Mesenchymal stem cell (in vitro differentiated cells and primary cell): Measurements from ENCODE around the gene ISG20L2.
A peak's percentile ranks its signal among the peaks of the same experiment; 100 is the strongest.

Experiments used
- DNase-seq: peaks from one replicate; pipeline ENCODE4 v3.0.0-alpha.2; 2013
- H2AFZ ChIP-seq: one replicate; pipeline ENCODE4 v1.6.1; 2013; ENCODE audit warnings: low read depth, mild to moderate bottlenecking, control low read depth, inconsistent platforms, low read length, moderate library complexity
- H2AK5ac ChIP-seq: 2 replicates; pipeline ENCODE4 v1.6.1; 2013; ENCODE audit warnings: low read length, moderate library complexity, mild to moderate bottlenecking, inconsistent platforms; ENCODE audit not compliant: severe bottlenecking
- H2BK120ac ChIP-seq: one replicate; pipeline ENCODE4 v1.6.1; 2013; ENCODE audit warnings: low read depth, mild to moderate bottlenecking, inconsistent platforms, low read length, moderate library complexity
- H2BK12ac ChIP-seq, 2 experiments: one replicate each; pipeline ENCODE4 v1.6.1; 2013; ENCODE audit warnings: inconsistent platforms in 2 of 2, low read length in 2 of 2, mild to moderate bottlenecking in 2 of 2, moderate library complexity in 2 of 2, control low read depth in 1 of 2
- H2BK15ac ChIP-seq: one replicate; pipeline ENCODE4 v1.6.1; 2013; ENCODE audit warnings: mild to moderate bottlenecking, low read depth, inconsistent platforms; ENCODE audit not compliant: poor library complexity, severe bottlenecking
- H2BK5ac ChIP-seq: 2 replicates; pipeline ENCODE4 v1.6.1; 2013; ENCODE audit warnings: low read depth, mild to moderate bottlenecking, low read length, control low read depth, inconsistent platforms; ENCODE audit not compliant: poor library complexity, severe bottlenecking
- H3K14ac ChIP-seq, 2 experiments: one replicate each; pipeline ENCODE4 v1.6.1; 2013; ENCODE audit warnings: inconsistent platforms in 2 of 2, low read length in 2 of 2, control low read depth in 1 of 2, mild to moderate bottlenecking in 1 of 2, moderate library complexity in 1 of 2
- H3K18ac ChIP-seq, 2 experiments: one replicate each; pipeline ENCODE4 v1.6.1; 2013; ENCODE audit warnings: inconsistent platforms in 2 of 2, low read length in 2 of 2, control low read depth in 1 of 2, low read depth in 1 of 2, mild to moderate bottlenecking in 1 of 2
- H3K23ac ChIP-seq, 2 experiments: one replicate each; pipeline ENCODE4 v1.6.1; 2013; ENCODE audit warnings: inconsistent platforms in 2 of 2, low read length in 2 of 2, mild to moderate bottlenecking in 2 of 2, moderate library complexity in 2 of 2, control low read depth in 1 of 2
- H3K27ac ChIP-seq: 2 replicates; pipeline ENCODE4 v1.5.1; 2013; ENCODE audit warnings: mild to moderate bottlenecking, moderate library complexity, low read length, control low read depth, inconsistent platforms; ENCODE audit not compliant: poor library complexity, severe bottlenecking
- H3K27me3 ChIP-seq, 2 experiments: 2 replicates each; pipeline versions ENCODE4 v1.6.1 to v1.7.0; 2013; ENCODE audit warnings: low read length in 2 of 2, mild to moderate bottlenecking in 2 of 2, moderate library complexity in 2 of 2, control low read depth in 1 of 2, inconsistent platforms in 1 of 2; ENCODE audit not compliant: control insufficient read depth in 1 of 2, insufficient read depth in 1 of 2
- H3K36me3 ChIP-seq, 2 experiments: 2 replicates each; pipeline versions ENCODE4 v1.6.1 to v1.7.0; 2013; ENCODE audit warnings: low read length in 2 of 2, control low read depth in 1 of 2, inconsistent platforms in 1 of 2, low read depth in 1 of 2, mild to moderate bottlenecking in 1 of 2; ENCODE audit not compliant: insufficient read depth in 2 of 2, control insufficient read depth in 1 of 2
- H3K4ac ChIP-seq, 2 experiments: one replicate each; pipeline ENCODE4 v1.6.1; 2013; ENCODE audit warnings: inconsistent platforms in 2 of 2, low read length in 2 of 2, mild to moderate bottlenecking in 2 of 2, moderate library complexity in 2 of 2, control low read depth in 1 of 2, low read depth in 1 of 2
- H3K4me1 ChIP-seq: 2 replicates; pipeline ENCODE4 v1.6.1; 2013; ENCODE audit warnings: low read depth, low read length, control low read depth; ENCODE audit not compliant: control insufficient read depth, insufficient read depth
- H3K4me2 ChIP-seq: 2 replicates; pipeline ENCODE4 v1.6.1; 2013; ENCODE audit warnings: low read length, mild to moderate bottlenecking, inconsistent platforms; ENCODE audit not compliant: poor library complexity, severe bottlenecking
- H3K4me3 ChIP-seq, 2 experiments: 2 replicates each; pipeline versions ENCODE4 v1.5.1 to v1.7.0; 2013; ENCODE audit warnings: low read length in 2 of 2, mild to moderate bottlenecking in 2 of 2, control low read depth in 1 of 2, low read depth in 1 of 2; ENCODE audit not compliant: insufficient read depth in 1 of 2
- H3K79me1 ChIP-seq: replicated peaks from 2 replicates; pipeline ENCODE4 v1.6.1; 2013; ENCODE audit warnings: mild to moderate bottlenecking, control low read depth, low read length, inconsistent platforms; ENCODE audit not compliant: poor library complexity, severe bottlenecking
- H3K9ac ChIP-seq: 2 replicates; pipeline ENCODE4 v1.7.0; 2013; ENCODE audit warnings: mild to moderate bottlenecking, low read length, moderate library complexity
- H3K9me3 ChIP-seq: 2 replicates; pipeline ENCODE4 v1.7.0; 2013; ENCODE audit warnings: mild to moderate bottlenecking, low read length; ENCODE audit not compliant: control insufficient read depth
- H4K8ac ChIP-seq: one replicate; pipeline ENCODE4 v1.6.1; 2013; ENCODE audit warnings: inconsistent platforms, mild to moderate bottlenecking, low read length, moderate library complexity
- H4K91ac ChIP-seq: one replicate; pipeline ENCODE4 v1.6.1; 2013; ENCODE audit warnings: mild to moderate bottlenecking, low read length, inconsistent platforms
- WGBS: methylation state at CpG from one replicate; pipeline ENCODE4 v1.1.7; 2013; ENCODE audit warnings: mixed read lengths; 5-methylcytosine and 5-hydroxymethylcytosine counted together

The ISG20L2 gene

DNA sequence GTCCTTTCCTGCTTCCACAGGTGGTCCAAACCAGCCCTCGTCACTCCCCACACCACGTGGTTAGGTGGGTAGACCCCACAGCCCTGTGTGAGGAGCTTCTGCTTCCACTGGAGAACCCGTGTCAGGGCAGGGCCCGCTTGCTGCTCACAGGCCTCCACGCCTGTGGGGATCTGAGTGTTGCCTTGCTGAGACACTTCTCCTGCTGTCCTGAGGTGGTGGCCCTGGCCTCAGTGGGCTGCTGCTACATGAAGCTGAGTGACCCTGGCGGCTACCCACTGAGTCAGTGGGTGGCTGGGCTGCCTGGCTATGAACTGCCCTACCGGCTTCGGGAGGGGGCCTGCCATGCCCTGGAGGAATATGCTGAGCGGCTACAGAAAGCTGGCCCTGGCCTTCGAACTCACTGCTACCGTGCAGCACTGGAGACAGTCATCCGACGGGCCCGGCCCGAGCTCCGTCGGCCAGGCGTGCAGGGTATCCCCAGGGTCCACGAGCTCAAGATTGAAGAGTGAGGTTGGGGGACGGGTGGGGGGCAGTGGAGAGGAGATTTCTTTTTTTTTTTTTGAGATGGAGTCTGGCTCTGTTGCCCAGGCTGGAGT is 5.5 kb upstream of the ISG20L2 start:
- H3K79me1 ChIP-seq = peaks cover 18% of the 10 kb centered on the region
- no peak overlapping the region for H3K14ac ChIP-seq
- no peak overlapping the region for H2BK12ac ChIP-seq
- no peak overlapping the region for H4K8ac ChIP-seq
- H3K23ac ChIP-seq = no peak overlapping the region
- H2BK15ac ChIP-seq = no peak overlapping the region
- H3K4ac ChIP-seq = no peak overlapping the region
- H4K91ac ChIP-seq = no peak overlapping the region
- no peak for DNase-seq
- H3K9me3 ChIP-seq = no peaks in the 10 kb centered on the region
- H3K4me1 ChIP-seq = peaks cover under 1% of the 10 kb centered on the region
- H3K36me3 ChIP-seq = peaks cover 41 to 58% of the 10 kb centered on the region in 2 experiments
- no peak overlapping the region for H2BK5ac ChIP-seq
- no peaks in the 10 kb centered on the region for H3K27me3 ChIP-seq
- no peak overlapping the region for H3K27ac ChIP-seq
- H3K9ac ChIP-seq = no peak overlapping the region
- no peak overlapping the region for H3K4me2 ChIP-seq
- H2AFZ ChIP-seq = no peak overlapping the region
- H2AK5ac ChIP-seq = no peak overlapping the region
- H3K18ac ChIP-seq = no peak overlapping the region
- H2BK120ac ChIP-seq = no peak overlapping the region
- H3K4me3 ChIP-seq = no peak overlapping the region
- WGBS = 96% methylated on average over 20 of the region's 20 CpGs

GRCh38 chr1:156727926-156728598 is 504 bp downstream of the ISG20L2 start, which contains the start of gene METTL25B:
TSS of gene METTL25B (plus strand) at chr1:156728469. CDS start at chr1:156729105, 636 bp downstream.
- Histone ChIP-seq H2BK120ac (peak within 1 kb of the TSS; percentile 62), H3K18ac (peak within 1 kb of the TSS; percentile 79 to 95), H3K23ac (no peak within 1 kb of the TSS), H2AK5ac (peak within 1 kb of the TSS; percentile 38), H3K27me3 (no peaks in the 10 kb centered on the region), H2BK5ac (no peak within 1 kb of the TSS), H3K4me3 (peak within 1 kb of the TSS; percentile 83 to 98), H4K8ac (peak within 1 kb of the TSS; percentile 90), H3K9me3 (no peaks in the 10 kb centered on the region), H4K91ac (peak within 1 kb of the TSS; percentile 67), H3K9ac (peak within 1 kb of the TSS; percentile 100), H3K4ac (peak within 1 kb of the TSS; percentile 21 to 77), H3K4me2 (peak within 1 kb of the TSS; percentile 89), H2AFZ (peak within 1 kb of the TSS; percentile 32), H2BK12ac (no peak within 1 kb of the TSS), H3K4me1 (peaks cover 21% of the 10 kb centered on the region), H3K36me3 (peaks cover 12 to 47% of the 10 kb centered on the region in 2 experiments), H3K27ac (peak within 1 kb of the TSS; percentile 60), H3K14ac (peak within 1 kb of the TSS in 1 of 2 experiments; percentile 29), H3K79me1 (peaks cover 18% of the 10 kb centered on the region), H2BK15ac (peak within 1 kb of the TSS; percentile 73)
- peak; percentile 88 for DNase-seq
- WGBS = under 1% methylated on average over 19 of the region's 46 CpGs

GRCh38 chr1:156727492-156727891 is 1.1 kb downstream of the ISG20L2 start:
- H3K27ac ChIP-seq = no peak overlapping the region
- peaks cover 21% of the 10 kb centered on the region for H3K4me1 ChIP-seq
- no peak overlapping the region for H2AFZ ChIP-seq
- H2BK12ac ChIP-seq = no peak overlapping the region
- no peak overlapping the region for H4K91ac ChIP-seq
- no peak overlapping the region for H3K18ac ChIP-seq
- no peak overlapping the region for H2BK15ac ChIP-seq
- no peak overlapping the region for H2BK120ac ChIP-seq
- peaks cover 18 to 47% of the 10 kb centered on the region in 2 experiments for H3K36me3 ChIP-seq
- no peak for DNase-seq
- no peak overlapping the region for H2AK5ac ChIP-seq
- no peak overlapping the region for H3K14ac ChIP-seq
- peak overlapping the region in 1 of 2 experiments; percentile 98 for H3K4me3 ChIP-seq
- no peaks in the 10 kb centered on the region for H3K9me3 ChIP-seq
- no peaks in the 10 kb centered on the region for H3K27me3 ChIP-seq
- no peak overlapping the region for H2BK5ac ChIP-seq
- peak overlapping the region; percentile 100 for H3K9ac ChIP-seq
- H3K23ac ChIP-seq = no peak overlapping the region
- WGBS = 77% methylated on average over 7 of the region's 7 CpGs
- no peak overlapping the region for H3K4ac ChIP-seq
- peaks cover 23% of the 10 kb centered on the region for H3K79me1 ChIP-seq
- H3K4me2 ChIP-seq = peak overlapping the region; percentile 87
- H4K8ac ChIP-seq = no peak overlapping the region

GRCh38 chr1:156726549-156727226 is 1.9 kb downstream of the ISG20L2 start:
- Histone ChIP-seq H3K23ac (no peak overlapping the region), H3K9ac (peak overlapping the region; percentile 100), H3K27me3 (no peaks in the 10 kb centered on the region), H3K79me1 (peaks cover 25% of the 10 kb centered on the region), H2BK120ac (no peak overlapping the region), H3K14ac (no peak overlapping the region), H3K36me3 (peaks cover 19 to 44% of the 10 kb centered on the region in 2 experiments), H2AFZ (no peak overlapping the region), H4K8ac (no peak overlapping the region), H3K4me1 (peaks cover 21% of the 10 kb centered on the region), H2AK5ac (no peak overlapping the region), H3K4me3 (peak overlapping the region in 1 of 2 experiments; percentile 98), H2BK12ac (no peak overlapping the region), H2BK5ac (no peak overlapping the region), H3K4ac (no peak overlapping the region), H4K91ac (no peak overlapping the region), H3K18ac (no peak overlapping the region), H3K9me3 (no peaks in the 10 kb centered on the region), H2BK15ac (no peak overlapping the region), H3K4me2 (peak overlapping the region; percentile 87), H3K27ac (no peak overlapping the region)
- WGBS = 68% methylated on average over 14 of the region's 15 CpGs
- peak; percentile 79 for DNase-seq
